GM21723 (cell line): ENCODE data around the gene STXBP6.
"Not testable (repeated sequence)": the region's sequence is repeated elsewhere in the genome, so short reads cannot be mapped to it uniquely, and the experiment has no call there.

Source experiments
- ATAC-seq: cut with Tn5 transposase; IDR thresholded peaks from one replicate; pipeline ENCODE4 v1.9.1; 2021; ENCODE audit warnings: mild to moderate bottlenecking, moderate library complexity; ENCODE audit not compliant: unreplicated experiment

Gene STXBP6

GRCh38 chr14:24990050-24990449, 59.9 kb downstream of the STXBP6 start:
- no peak for ATAC-seq

GRCh38 chr14:24988760-24989159, 61.2 kb downstream of the STXBP6 start:
- ATAC-seq: no peak

GRCh38 chr14:24986206-24986893, 63.6 kb downstream of the STXBP6 start:
- no peak for ATAC-seq

GRCh38 chr14:24984846-24985589, 64.9 kb downstream of the STXBP6 start:
- no peak for ATAC-seq

GRCh38 chr14:24982472-24983155, 67.3 kb downstream of the STXBP6 start:
- no peak for ATAC-seq

GRCh38 chr14:24979725-24980239, 70.2 kb downstream of the STXBP6 start:
- peak; percentile 50 for ATAC-seq

- ATAC-seq: peak; percentile 80
Observed at GRCh38 chr14:24978862-24979724, 70.9 kb downstream of the STXBP6 start.

GRCh38 chr14:24976602-24977001, 73.3 kb downstream of the STXBP6 start:
- ATAC-seq: no peak

GRCh38 chr14:24975393-24975792, 74.6 kb downstream of the STXBP6 start:
- no peak for ATAC-seq

GRCh38 chr14:24974591-24975374, 75.2 kb downstream of the STXBP6 start:
- ATAC-seq: no peak

- no peak for ATAC-seq
Observed at GRCh38 chr14:24972844-24973243, 77.1 kb downstream of the STXBP6 start.

GRCh38 chr14:24971255-24971654, 78.7 kb downstream of the STXBP6 start:
- no peak for ATAC-seq

GRCh38 chr14:24966579-24966964, 83.4 kb downstream of the STXBP6 start:
- ATAC-seq: no peak

- no peak for ATAC-seq
Observed at GRCh38 chr14:24965934-24966578, 83.9 kb downstream of the STXBP6 start.

GRCh38 chr14:24965578-24965933, 84.4 kb downstream of the STXBP6 start:
- ATAC-seq: no peak

GRCh38 chr14:24964591-24964990, 85.4 kb downstream of the STXBP6 start:
- no peak for ATAC-seq

- no peak for ATAC-seq
Observed at GRCh38 chr14:24964048-24964447, 85.9 kb downstream of the STXBP6 start.

GRCh38 chr14:24962118-24962517, 87.8 kb downstream of the STXBP6 start:
- ATAC-seq: not testable (repeated sequence)

GRCh38 chr14:24960816-24961215, 89.1 kb downstream of the STXBP6 start:
- ATAC-seq: no peak
